ENCODE measurements around the gene ACAA2. TPM values are rescaled to one million over a fixed set of nuclear protein-coding genes. Genes with fewer than 3 reads are reported as not detected.
A peak's percentile ranks its signal among the peaks of the same experiment; 100 is the strongest.

ACAA2 gene
- polyA plus RNA-seq, 1 of the 3 experiments (the other 2 are of a cell fraction) = 34.9 TPM

- Histone ChIP-seq H3K4me1 (ENCODE audit: control insufficient read depth in 1 of 2, insufficient read depth in 2 of 2, low read depth in 1 of 2, low read length in 1 of 2) (peaks cover 0 to 8% of the 10 kb centered on the region in 2 experiments; a peak in 2 of 4 replicates), H3K36me3 (replicated peaks in 1 of 2; ENCODE audit: control insufficient read depth in 1 of 2, insufficient read depth in 2 of 2, low read length in 1 of 2) (no peaks in the 10 kb centered on the region), H3K9ac (no peak overlapping the region), H2AFZ (ENCODE audit: low read depth) (peak overlapping the region; percentile 27; the same call in 1 of the 2 replicates), H3K27me3 (ENCODE audit: insufficient read depth) (no peaks in the 10 kb centered on the region), H3F3A (replicated peaks; ENCODE audit: insufficient read depth) (peaks cover 7% of the 10 kb centered on the region), H3K4me3 (ENCODE audit: low read depth in 2 of 2, low read length in 1 of 2) (no peak overlapping the region), H3K79me2 (ENCODE audit: insufficient read depth) (no peaks in the 10 kb centered on the region), H3K9me3 (no peaks in the 10 kb centered on the region), H3K4me2 (no peak overlapping the region), H4K20me1 (ENCODE audit: insufficient read depth) (no peaks in the 10 kb centered on the region), H3K9me2 (no peaks in the 10 kb centered on the region), H3K27ac (ENCODE audit: low read depth in 2 of 2, low read length in 1 of 2) (no peak overlapping the region)
- 73% methylated on average over 5 of the region's 5 CpGs for WGBS (ENCODE audit: low lambda C conversion rate)
- no peak for DNase-seq
- CTCF ChIA-PET = interaction anchor here (0.8 kb wide), 1 partner anchor 189 kb away, joined by 3 read pairs; no protein-coding TSS in a partner anchor
- POLR2A ChIA-PET = no interaction called here
- TF ChIP-seq GABPA (IDR thresholded peaks at IDR 0.05; ENCODE audit: low read depth) = no peak
- no peak for TF ChIP-seq MAX (IDR thresholded peaks at IDR 0.05; ENCODE audit: low read depth)
- no peak for TF ChIP-seq SMC3 (IDR thresholded peaks at IDR 0.05; ENCODE audit: low read depth, low read length)
- TF ChIP-seq EP300 (IDR thresholded peaks at IDR 0.05; ENCODE audit: borderline replicate concordance in 1 of 2, low read depth in 1 of 2, low read length in 1 of 2) = no peak
Measured at GRCh38 chr18:49747876-49748275, 65.5 kb downstream of the ACAA2 start.

DNA sequence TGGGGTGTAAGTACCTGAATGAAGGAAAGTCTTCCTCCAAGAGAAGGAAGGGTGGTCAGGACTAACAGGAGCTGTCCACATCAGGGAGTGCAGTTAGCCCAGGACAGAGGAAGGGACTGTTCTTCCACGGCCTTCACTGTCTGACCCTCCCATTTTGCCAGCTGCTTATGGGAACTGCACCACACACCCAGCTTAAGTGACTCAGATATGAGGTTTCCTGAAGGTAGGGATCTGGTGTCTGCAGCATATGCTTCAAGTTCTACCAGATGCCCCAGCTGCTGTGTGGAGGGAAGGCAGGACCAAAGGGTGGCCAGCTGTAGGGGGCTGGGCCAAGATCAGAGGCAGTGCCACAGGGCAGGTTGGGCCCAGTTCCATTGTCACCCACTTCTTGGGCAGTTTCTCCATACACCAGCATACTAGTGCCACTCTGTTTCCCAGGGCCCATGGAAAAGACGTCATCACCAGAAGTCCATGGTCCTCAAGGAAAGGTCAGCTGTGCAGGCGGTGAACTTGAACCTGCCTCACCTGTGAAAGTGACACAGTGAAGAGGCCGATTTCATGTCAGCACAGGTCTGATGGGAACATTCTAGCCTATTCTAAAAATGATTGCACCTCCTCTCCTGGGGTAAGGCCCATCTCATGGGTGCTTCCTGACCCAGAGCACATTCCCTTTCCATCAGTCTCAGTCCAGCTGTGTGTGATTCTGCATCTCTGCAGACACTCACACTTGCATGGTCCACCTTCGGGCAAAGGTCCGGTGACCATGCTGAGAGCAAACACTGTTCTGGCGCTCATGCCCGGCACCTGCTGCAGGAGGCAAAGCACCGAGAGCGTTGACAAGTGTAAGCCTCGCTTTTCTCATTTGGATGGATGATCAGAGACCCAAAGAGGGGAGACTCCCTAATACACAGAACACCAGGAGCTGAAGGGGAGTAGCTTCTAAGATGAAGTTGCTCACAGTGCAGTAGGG is 68.0 kb downstream of the ACAA2 start:
- Histone ChIP-seq H3F3A (replicated peaks; ENCODE audit: insufficient read depth) (peaks cover 17% of the 10 kb centered on the region), H4K20me1 (ENCODE audit: insufficient read depth) (no peaks in the 10 kb centered on the region), H3K27me3 (ENCODE audit: insufficient read depth) (no peaks in the 10 kb centered on the region), H3K4me1 (ENCODE audit: control insufficient read depth in 1 of 2, insufficient read depth in 2 of 2, low read depth in 1 of 2, low read length in 1 of 2) (peaks cover 0 to 16% of the 10 kb centered on the region in 2 experiments; a peak in 2 of 4 replicates), H3K9me2 (no peaks in the 10 kb centered on the region), H3K4me2 (no peak overlapping the region), H3K9me3 (no peaks in the 10 kb centered on the region), H3K4me3 (ENCODE audit: low read depth in 2 of 2, low read length in 1 of 2) (no peak overlapping the region), H3K79me2 (ENCODE audit: insufficient read depth) (no peaks in the 10 kb centered on the region), H3K27ac (ENCODE audit: low read depth in 2 of 2, low read length in 1 of 2) (no peak overlapping the region), H3K9ac (no peak overlapping the region), H2AFZ (ENCODE audit: low read depth) (no peak overlapping the region), H3K36me3 (replicated peaks in 1 of 2; ENCODE audit: control insufficient read depth in 1 of 2, insufficient read depth in 2 of 2, low read length in 1 of 2) (no peaks in the 10 kb centered on the region)
- TF ChIP-seq REST (IDR thresholded peaks at IDR 0.05; ENCODE audit: low read depth, low read length) = 0 out of 2 replicates have a peak, but pooled peaks have one; percentile 21
- no peak for TF ChIP-seq IRF3 (IDR thresholded peaks at IDR 0.05; ENCODE audit: low read depth, low read length)
- DNase-seq = no peak
- POLR2A ChIA-PET = no interaction called here
- CTCF ChIA-PET = no interaction called here
- WGBS (ENCODE audit: low lambda C conversion rate) = 71% methylated on average over 6 of the region's 11 CpGs

All from SK-N-SH (cell line).